GM23338 (cell line): ENCODE results near the gene CTTNBP2. TPM values are rescaled to one million over a fixed set of nuclear protein-coding genes. Genes with fewer than 3 reads are reported as not detected.

Experiments used
- ATAC-seq: fragments of 200-7000 bp; cut with Tn5 transposase; 3 replicates; pipeline ENCODE4 v1.9.1; 2020
- DNase-seq: peaks from one replicate; pipeline ENCODE4 v3.0.0-alpha.2; 2015; ENCODE audit warnings: low spot score
- H2AFZ ChIP-seq: fragments of 200-600 bp; sonication (generic); 2 replicates; pipeline ENCODE4 v1.8.0; 2016; ENCODE audit warnings: antibody characterized with exemption, mild to moderate bottlenecking, moderate library complexity
- H3F3A ChIP-seq: fragments of 200-600 bp; sonication (generic); replicated peaks from 2 replicates; pipeline ENCODE4 v1.8.0; 2017; ENCODE audit warnings: antibody characterized with exemption, mixed run types, low read depth
- H3K27ac ChIP-seq: fragments of 200-600 bp; sonication (generic); 2 replicates; pipeline ENCODE4 v1.6.1; 2016; ENCODE audit warnings: low read depth
- H3K27me3 ChIP-seq: fragments of 200-600 bp; sonication (generic); 2 replicates; pipeline ENCODE4 v1.8.0; 2016; ENCODE audit warnings: mild to moderate bottlenecking, mixed run types, moderate library complexity; ENCODE audit not compliant: insufficient read depth
- H3K36me3 ChIP-seq: fragments of 200-600 bp; sonication (generic); 2 replicates; pipeline ENCODE4 v1.8.0; 2016; ENCODE audit warnings: mild to moderate bottlenecking; ENCODE audit not compliant: insufficient read depth
- H3K4me1 ChIP-seq: fragments of 200-600 bp; sonication (generic); 2 replicates; pipeline ENCODE4 v1.8.0; 2016; ENCODE audit warnings: mild to moderate bottlenecking, moderate library complexity; ENCODE audit not compliant: insufficient read depth
- H3K4me2 ChIP-seq: fragments of 200-600 bp; sonication (generic); 2 replicates; pipeline ENCODE4 v1.7.1; 2017; ENCODE audit warnings: mixed run types
- H3K4me3 ChIP-seq: fragments of 200-600 bp; sonication (generic); 2 replicates; pipeline ENCODE4 v1.6.1; 2016; ENCODE audit warnings: mixed run types
- H3K79me2 ChIP-seq: fragments of 200-600 bp; sonication (generic); replicated peaks from 2 replicates; pipeline ENCODE4 v1.8.0; 2017; ENCODE audit warnings: mild to moderate bottlenecking; ENCODE audit not compliant: insufficient read depth
- H3K9me2 ChIP-seq: fragments of 200-600 bp; sonication (generic); 2 replicates; pipeline ENCODE4 v1.8.0; 2017; ENCODE audit not compliant: insufficient read depth
- H4K20me1 ChIP-seq: fragments of 200-600 bp; sonication (generic); replicated peaks from 2 replicates; pipeline ENCODE4 v1.8.0; 2017; ENCODE audit warnings: mild to moderate bottlenecking; ENCODE audit not compliant: insufficient read depth
- H3K27ac Mint-ChIP-seq: 2 replicates; pipeline ENCODE4 v1.8.0; 2020; ENCODE audit warnings: inconsistent platforms, mild to moderate bottlenecking, moderate library complexity, mixed read lengths
- H3K27me3 Mint-ChIP-seq: 3 replicates; pipeline ENCODE4 v1.8.0; 2022; ENCODE audit warnings: low read depth, mild to moderate bottlenecking, moderate library complexity, mixed read lengths, inconsistent platforms; ENCODE audit not compliant: insufficient read depth, poor library complexity
- H3K36me3 Mint-ChIP-seq: 3 replicates; pipeline ENCODE4 v1.8.0; 2021; ENCODE audit warnings: low read depth, mild to moderate bottlenecking, inconsistent platforms, moderate library complexity, mixed read lengths
- H3K4me1 Mint-ChIP-seq: 3 replicates; pipeline ENCODE4 v1.8.0; 2020; ENCODE audit warnings: mild to moderate bottlenecking, inconsistent platforms, mixed read lengths
- H3K4me3 Mint-ChIP-seq: 3 replicates; pipeline ENCODE4 v1.8.0; 2021; ENCODE audit warnings: moderate library complexity, mild to moderate bottlenecking, inconsistent platforms, mixed read lengths
- H3K9me3 Mint-ChIP-seq: 3 replicates; pipeline ENCODE4 v1.8.0; 2020; ENCODE audit warnings: moderate library complexity, mild to moderate bottlenecking, inconsistent platforms, mixed read lengths
- EZH2phosphoT487 ChIP-seq: fragments of 200-600 bp; sonication (generic); IDR thresholded peaks from one replicate; pipeline ENCODE4 v1.8.1; 2018; ENCODE audit warnings: antibody characterized with exemption; ENCODE audit not compliant: unreplicated experiment
- JUNB ChIP-seq: IDR thresholded peaks from one replicate; pipeline ENCODE4 v1.6.1; 2016; ENCODE audit warnings: antibody characterized with exemption; ENCODE audit not compliant: unreplicated experiment
- ZNF331 ChIP-seq: fragments of 250-450 bp; sonication (Bioruptor Pico); IDR thresholded peaks from 2 replicates; pipeline ENCODE4 v1.5.0; 2020; ENCODE audit warnings: low read depth, mild to moderate bottlenecking, moderate library complexity
- ZNF462 ChIP-seq: fragments of 250-450 bp; sonication (Bioruptor Pico); IDR thresholded peaks from 2 replicates; pipeline ENCODE4 v1.5.0; 2020; ENCODE audit warnings: mild to moderate bottlenecking, moderate library complexity
- polyA plus RNA-seq: library from polyadenylated mRNA; unstranded; fragments of >200 nt; fragmentation: Nextera tagmentation; extraction: Ambion mirVana; gene quantifications from 2 replicates; pipeline ENCODE4 v1.2.1, GENCODE V29; 2016
- total RNA-seq: library from RNA; depleted of rRNA; stranded (reverse); fragments of >200 nt; shearing (Covaris generic); gene quantifications from 2 replicates; pipeline ENCODE4 v1.2.3, GENCODE V29; 2014
- TF ChIP-seq, protein P1 (sequence below): IDR thresholded peaks from 2 replicates; pipeline ENCODE4 v1.6.1; 2016; ENCODE audit warnings: antibody characterized with exemption
- TF ChIP-seq, protein P2 (sequence below): IDR thresholded peaks from one replicate; pipeline ENCODE4 v1.6.1; 2018; ENCODE audit warnings: antibody characterized with exemption; ENCODE audit not compliant: unreplicated experiment

CTTNBP2 gene
- total and polyA plus RNA-seq, 2 experiments from 2014 or later, result 26.8 to 30.7 TPM

DNA sequence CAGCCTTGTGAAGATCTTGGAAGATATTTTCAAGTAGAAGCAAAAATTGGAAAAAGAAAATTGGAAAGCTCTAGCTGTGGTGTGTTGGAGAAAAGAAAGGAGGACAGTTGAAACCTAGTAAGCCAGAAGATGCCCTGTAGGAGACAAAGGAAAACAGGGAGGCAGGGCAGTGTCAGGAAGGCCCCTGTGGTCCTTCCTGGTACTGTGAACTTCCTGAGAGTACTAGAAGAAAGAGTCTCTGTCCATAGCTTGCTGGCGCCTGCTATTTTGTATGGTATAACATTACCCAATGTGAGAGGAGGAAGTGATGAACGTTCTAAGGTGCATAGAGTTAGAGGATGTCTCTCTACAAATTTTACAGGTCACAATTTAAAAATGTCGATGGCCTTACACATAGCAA, 183.1 kb downstream of the CTTNBP2 start (continued):
- TF ChIP-seq ZNF462 (CRISPR knock-in tag), result no peak

- Mint-ChIP-seq H3K36me3 (no peaks in the 10 kb centered on the region), H3K4me1 (peaks cover 3% of the 10 kb centered on the region), H3K9me3 (no peaks in the 10 kb centered on the region), H3K27me3 (no peaks in the 10 kb centered on the region), H3K27ac (no peak overlapping the region), H3K4me3 (no peak overlapping the region)
- Histone ChIP-seq H3K27ac (no peak overlapping the region), H3K27me3 (no peaks in the 10 kb centered on the region), H3K36me3 (no peaks in the 10 kb centered on the region), H3K4me3 (no peak overlapping the region), H3K79me2 (no peaks in the 10 kb centered on the region), H3F3A (no peaks in the 10 kb centered on the region), H3K4me1 (no peaks in the 10 kb centered on the region), H3K4me2 (no peak overlapping the region), H2AFZ (peak overlapping the region; percentile 38; the same call in 1 of the 2 replicates), H3K9me2 (0 out of 2 replicates have a peak, but pooled peaks cover 2% of the 10 kb centered on the region), H4K20me1 (no peaks in the 10 kb centered on the region)
- DNase-seq (no peak), ATAC-seq (no peak)
- TF ChIP-seq, protein P1, sequence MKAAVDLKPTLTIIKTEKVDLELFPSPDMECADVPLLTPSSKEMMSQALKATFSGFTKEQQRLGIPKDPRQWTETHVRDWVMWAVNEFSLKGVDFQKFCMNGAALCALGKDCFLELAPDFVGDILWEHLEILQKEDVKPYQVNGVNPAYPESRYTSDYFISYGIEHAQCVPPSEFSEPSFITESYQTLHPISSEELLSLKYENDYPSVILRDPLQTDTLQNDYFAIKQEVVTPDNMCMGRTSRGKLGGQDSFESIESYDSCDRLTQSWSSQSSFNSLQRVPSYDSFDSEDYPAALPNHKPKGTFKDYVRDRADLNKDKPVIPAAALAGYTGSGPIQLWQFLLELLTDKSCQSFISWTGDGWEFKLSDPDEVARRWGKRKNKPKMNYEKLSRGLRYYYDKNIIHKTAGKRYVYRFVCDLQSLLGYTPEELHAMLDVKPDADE, result no peak
- TF ChIP-seq JUNB, result no peak
- TF ChIP-seq EZH2phosphoT487, result no peak
- TF ChIP-seq ZNF331 (CRISPR knock-in tag), result no peak
- TF ChIP-seq, protein P2, sequence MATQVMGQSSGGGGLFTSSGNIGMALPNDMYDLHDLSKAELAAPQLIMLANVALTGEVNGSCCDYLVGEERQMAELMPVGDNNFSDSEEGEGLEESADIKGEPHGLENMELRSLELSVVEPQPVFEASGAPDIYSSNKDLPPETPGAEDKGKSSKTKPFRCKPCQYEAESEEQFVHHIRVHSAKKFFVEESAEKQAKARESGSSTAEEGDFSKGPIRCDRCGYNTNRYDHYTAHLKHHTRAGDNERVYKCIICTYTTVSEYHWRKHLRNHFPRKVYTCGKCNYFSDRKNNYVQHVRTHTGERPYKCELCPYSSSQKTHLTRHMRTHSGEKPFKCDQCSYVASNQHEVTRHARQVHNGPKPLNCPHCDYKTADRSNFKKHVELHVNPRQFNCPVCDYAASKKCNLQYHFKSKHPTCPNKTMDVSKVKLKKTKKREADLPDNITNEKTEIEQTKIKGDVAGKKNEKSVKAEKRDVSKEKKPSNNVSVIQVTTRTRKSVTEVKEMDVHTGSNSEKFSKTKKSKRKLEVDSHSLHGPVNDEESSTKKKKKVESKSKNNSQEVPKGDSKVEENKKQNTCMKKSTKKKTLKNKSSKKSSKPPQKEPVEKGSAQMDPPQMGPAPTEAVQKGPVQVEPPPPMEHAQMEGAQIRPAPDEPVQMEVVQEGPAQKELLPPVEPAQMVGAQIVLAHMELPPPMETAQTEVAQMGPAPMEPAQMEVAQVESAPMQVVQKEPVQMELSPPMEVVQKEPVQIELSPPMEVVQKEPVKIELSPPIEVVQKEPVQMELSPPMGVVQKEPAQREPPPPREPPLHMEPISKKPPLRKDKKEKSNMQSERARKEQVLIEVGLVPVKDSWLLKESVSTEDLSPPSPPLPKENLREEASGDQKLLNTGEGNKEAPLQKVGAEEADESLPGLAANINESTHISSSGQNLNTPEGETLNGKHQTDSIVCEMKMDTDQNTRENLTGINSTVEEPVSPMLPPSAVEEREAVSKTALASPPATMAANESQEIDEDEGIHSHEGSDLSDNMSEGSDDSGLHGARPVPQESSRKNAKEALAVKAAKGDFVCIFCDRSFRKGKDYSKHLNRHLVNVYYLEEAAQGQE, result no peak
Measured at GRCh38 chr7:117689406-117689805, 183.8 kb downstream of the CTTNBP2 start.
